ENCODE measurements around the gene TRMT61B. TPM values are rescaled to one million over a fixed set of nuclear protein-coding genes. Genes with fewer than 3 reads are reported as not detected.

Gene TRMT61B
- total RNA-seq, 4 donors from 2014 or later, result 8.5 to 17.8 (median 10.5) TPM

- WGBS, 2 donors, result 0 to 1% methylated on average over 22 to 29 of the region's 29 CpGs
- TF ChIP-seq CTCF (IDR thresholded peaks at IDR 0.05) (no peak), EP300 (IDR thresholded peaks at IDR 0.05) (no peak), POLR2A (IDR thresholded peaks at IDR 0.05) (no peak)
- H3K4me3 ChIP-seq, result peak overlapping the region; percentile 50 to 81 (median 71)
- H3K27me3 ChIP-seq, result no peaks in the 10 kb centered on the region
- peaks cover 0 to 1% (median 0%) of the 10 kb centered on the region in 3 donors for H3K36me3 ChIP-seq
- peaks cover 0 to 50% (median 15%) of the 10 kb centered on the region in 4 donors for H3K4me1 ChIP-seq
- no peaks in the 10 kb centered on the region for H3K9me3 ChIP-seq
- peak overlapping the region in 3 of 4 donors; percentile 29 to 84 (median 81) for H3K27ac ChIP-seq
- DNase-seq (ENCODE audit: low spot score in 2 of 2), result no peak
Measured at GRCh38 chr2:28869494-28870145, 489 bp downstream of the TRMT61B start.

- no peak overlapping the region for H3K27ac ChIP-seq
- peaks cover 0 to 11% (median 0%) of the 10 kb centered on the region in 3 donors for H3K36me3 ChIP-seq
- no peak for DNase-seq (ENCODE audit: low spot score in 2 of 2)
- H3K27me3 ChIP-seq, result no peaks in the 10 kb centered on the region
- 78 to 82% methylated on average over 12 of the region's 12 CpGs for WGBS, 2 donors
- peak overlapping the region in 2 of 4 donors; percentile 50 to 81 for H3K4me3 ChIP-seq
- TF ChIP-seq EP300 (IDR thresholded peaks at IDR 0.05) (no peak), CTCF (IDR thresholded peaks at IDR 0.05) (no peak), POLR2A (IDR thresholded peaks at IDR 0.05) (no peak)
- H3K4me1 ChIP-seq, result peaks cover 0 to 50% (median 15%) of the 10 kb centered on the region in 4 donors
- no peaks in the 10 kb centered on the region for H3K9me3 ChIP-seq
Measured at GRCh38 chr2:28868611-28869010, 1.5 kb downstream of the TRMT61B start.

GRCh38 chr2:28855977-28856376 is 14.1 kb downstream of the TRMT61B start:
- no peaks in the 10 kb centered on the region for H3K4me1 ChIP-seq
- peaks cover 0 to 52% (median 0%) of the 10 kb centered on the region in 3 donors for H3K36me3 ChIP-seq
- no peak overlapping the region for H3K27ac ChIP-seq
- no peak for TF ChIP-seq POLR2A (IDR thresholded peaks at IDR 0.05)
- no peak for TF ChIP-seq EP300 (IDR thresholded peaks at IDR 0.05)
- TF ChIP-seq CTCF (IDR thresholded peaks at IDR 0.05), result no peak
- no peak overlapping the region for H3K4me3 ChIP-seq
- H3K9me3 ChIP-seq, result no peaks in the 10 kb centered on the region
- no peak for DNase-seq (ENCODE audit: low spot score in 2 of 2)
- H3K27me3 ChIP-seq, result no peaks in the 10 kb centered on the region

DNA sequence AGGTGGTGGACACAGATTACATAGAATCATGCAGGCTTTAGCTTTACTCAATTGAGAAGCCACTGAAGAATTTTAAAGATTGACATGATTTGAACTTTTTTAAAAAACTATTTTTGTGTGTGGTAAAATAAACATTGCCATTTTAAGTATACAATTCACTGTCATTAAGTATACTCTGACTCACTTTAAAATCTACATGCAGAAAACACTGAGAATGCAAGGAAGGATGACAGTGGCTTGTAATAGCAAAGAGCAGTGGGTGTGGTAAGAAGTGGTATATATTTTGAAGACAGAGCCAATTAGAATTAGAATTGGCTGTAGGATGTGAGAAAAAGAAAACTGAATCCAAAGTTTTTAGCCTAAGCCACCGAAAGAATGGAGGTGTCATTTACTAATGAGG is 14.9 kb downstream of the TRMT61B start:
- H3K27ac ChIP-seq, result no peak overlapping the region
- no peak for DNase-seq (ENCODE audit: low spot score in 2 of 2)
- no peaks in the 10 kb centered on the region for H3K27me3 ChIP-seq
- no peaks in the 10 kb centered on the region for H3K9me3 ChIP-seq
- peaks cover 0 to 49% (median 0%) of the 10 kb centered on the region in 3 donors for H3K36me3 ChIP-seq
- no peaks in the 10 kb centered on the region for H3K4me1 ChIP-seq
- 94 to 100% methylated on average over 1 of the region's 1 CpG for WGBS, 2 donors
- H3K4me3 ChIP-seq, result no peak overlapping the region
- TF ChIP-seq CTCF (IDR thresholded peaks at IDR 0.05) (no peak), EP300 (IDR thresholded peaks at IDR 0.05) (no peak), POLR2A (IDR thresholded peaks at IDR 0.05) (no peak)

DNA sequence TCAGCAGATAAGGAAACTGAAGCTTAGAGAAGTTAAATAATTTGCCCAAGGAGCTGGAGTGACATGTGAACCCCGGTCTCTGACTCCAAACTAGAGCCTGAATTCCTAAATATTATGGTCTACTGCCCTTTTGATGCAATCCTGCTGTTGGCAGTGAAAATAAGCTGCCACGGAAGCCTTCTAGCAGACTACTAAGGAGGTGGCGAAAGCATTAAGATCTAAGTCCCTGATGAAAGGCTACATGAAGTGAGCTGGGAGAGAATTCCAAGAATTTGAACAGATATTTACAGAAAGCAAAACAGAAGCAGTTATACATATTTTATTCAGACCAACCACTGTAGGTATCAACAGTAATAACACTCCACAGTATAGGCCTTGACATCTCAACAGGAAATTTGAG is 28.1 kb downstream of the TRMT61B start:
- H3K4me1 ChIP-seq, result no peaks in the 10 kb centered on the region
- no peak for TF ChIP-seq CTCF (IDR thresholded peaks at IDR 0.05)
- TF ChIP-seq EP300 (IDR thresholded peaks at IDR 0.05), result no peak
- no peak for TF ChIP-seq POLR2A (IDR thresholded peaks at IDR 0.05)

More for the DNA sequence above, 28.1 kb downstream of the TRMT61B start:
- 60 to 64% methylated on average over 3 of the region's 3 CpGs for WGBS, 2 donors
- Histone ChIP-seq H3K36me3 (peaks cover 0 to 10% (median 0%) of the 10 kb centered on the region in 3 donors), H3K27ac (no peak overlapping the region), H3K27me3 (no peaks in the 10 kb centered on the region), H3K9me3 (no peaks in the 10 kb centered on the region), H3K4me3 (no peak overlapping the region)
- no peak for DNase-seq (ENCODE audit: low spot score in 2 of 2)
